ENCODE results near the gene NUTM1. TPM values are rescaled to one million over a fixed set of nuclear protein-coding genes. Genes with fewer than 3 reads are reported as not detected.
"Not testable (repeated sequence)": the region's sequence is repeated elsewhere in the genome, so short reads cannot be mapped to it uniquely, and the experiment has no call there.

Gene NUTM1
- total RNA-seq, 1 donor from 2014 or later, result not detected

DNA sequence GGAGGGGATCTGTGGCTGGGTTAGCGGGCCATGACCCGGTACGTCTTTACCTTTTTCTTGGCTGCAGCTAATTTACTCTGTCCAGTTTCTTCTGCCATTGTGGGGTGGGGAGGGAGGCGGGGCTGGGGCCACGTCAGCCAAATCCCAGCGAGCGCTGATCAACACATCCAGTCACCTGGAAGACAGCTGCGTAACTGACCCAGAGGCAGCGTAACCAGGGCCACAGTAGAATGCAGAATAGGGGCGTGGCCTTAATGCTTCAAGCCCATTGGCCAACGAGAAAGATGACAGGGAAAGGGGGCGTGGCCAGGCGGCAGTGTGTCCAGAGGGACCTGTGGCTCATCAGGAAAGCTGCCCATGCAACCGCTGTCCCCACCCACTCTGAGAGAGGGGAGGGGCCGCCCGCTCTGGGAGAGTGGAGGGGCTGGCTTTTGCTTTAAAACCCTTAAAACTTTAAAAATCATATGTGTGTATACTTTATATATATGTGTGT, 46.5 kb downstream of the NUTM1 start:
- DNase-seq (ENCODE audit: low spot score); intact Hi-C loops (cut with DNase I): not testable (repeated sequence)

DNA sequence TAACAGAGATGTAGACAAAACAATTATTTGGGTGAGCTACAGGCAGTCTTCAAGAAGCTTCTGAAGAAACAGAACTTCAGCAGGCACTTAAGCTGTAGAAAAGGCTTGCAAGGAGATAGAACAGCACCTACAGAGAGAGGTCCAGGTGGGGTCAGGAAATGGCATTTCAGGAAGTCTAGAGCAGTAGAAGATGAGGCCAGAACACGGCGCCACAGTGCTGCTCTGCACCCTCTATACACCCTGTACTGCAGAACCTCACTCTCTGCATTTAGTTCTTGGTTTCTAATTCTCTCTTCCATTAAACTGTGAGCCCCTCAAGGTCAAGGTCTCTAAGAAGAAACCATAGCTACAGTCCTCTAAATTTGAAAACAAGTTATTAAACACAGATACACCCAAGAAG, 49.9 kb downstream of the NUTM1 start:
- intact Hi-C loops (cut with DNase I); DNase-seq (ENCODE audit: low spot score): not testable (repeated sequence)

DNA sequence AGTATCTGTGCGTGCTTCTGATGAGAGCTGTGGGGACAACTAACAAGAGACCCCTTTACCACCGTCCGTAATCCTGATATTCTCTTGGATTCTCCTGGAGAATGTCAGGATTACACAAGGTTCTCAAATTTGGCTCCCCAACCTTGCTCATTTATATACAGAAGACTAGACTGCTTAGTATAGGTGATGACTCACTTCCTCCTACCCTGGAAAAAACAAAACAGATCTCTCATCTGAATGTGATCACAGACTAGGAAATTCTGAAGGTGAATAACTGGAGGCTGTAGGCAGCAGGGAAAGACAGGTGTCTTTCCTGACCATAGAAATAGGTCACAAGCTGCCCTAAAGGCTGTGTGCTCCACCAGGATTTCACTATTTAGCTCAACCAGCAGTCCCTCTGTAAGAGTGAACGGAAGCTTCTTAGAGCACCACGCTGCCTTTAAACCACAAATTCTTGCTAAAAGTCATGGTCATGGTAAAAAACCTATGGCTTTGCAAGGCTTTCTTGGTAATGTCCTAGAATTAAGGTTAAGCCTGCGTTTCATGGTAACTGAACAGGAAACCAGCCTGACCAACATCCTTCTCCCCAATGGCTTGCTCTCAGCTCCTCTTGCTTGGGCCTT, 54.6 kb downstream of the NUTM1 start:
- DNase-seq (ENCODE audit: low spot score); intact Hi-C loops (cut with DNase I): not testable (repeated sequence)

DNA sequence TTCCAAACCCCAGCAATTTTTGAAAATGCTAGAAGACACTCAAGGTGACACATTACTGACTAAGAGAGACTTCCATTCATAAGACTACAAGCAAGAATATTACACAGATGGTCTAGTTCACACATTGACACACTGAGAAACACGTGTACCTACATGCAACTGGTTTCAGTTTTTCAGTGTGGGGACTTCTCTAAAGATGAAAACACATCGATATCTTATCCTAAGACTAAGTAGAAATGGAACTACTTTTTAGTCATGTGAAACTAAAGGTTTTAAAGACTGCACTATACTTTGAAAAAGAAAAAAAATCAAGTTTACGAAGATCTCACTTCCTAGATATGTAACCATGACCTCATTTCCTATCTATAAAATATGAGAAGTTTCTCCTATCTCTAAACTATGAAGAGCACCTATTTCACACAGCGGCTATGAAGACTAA, 60.1 kb downstream of the NUTM1 start:
- DNase-seq (ENCODE audit: low spot score); intact Hi-C loops (cut with DNase I): not testable (repeated sequence)

DNA sequence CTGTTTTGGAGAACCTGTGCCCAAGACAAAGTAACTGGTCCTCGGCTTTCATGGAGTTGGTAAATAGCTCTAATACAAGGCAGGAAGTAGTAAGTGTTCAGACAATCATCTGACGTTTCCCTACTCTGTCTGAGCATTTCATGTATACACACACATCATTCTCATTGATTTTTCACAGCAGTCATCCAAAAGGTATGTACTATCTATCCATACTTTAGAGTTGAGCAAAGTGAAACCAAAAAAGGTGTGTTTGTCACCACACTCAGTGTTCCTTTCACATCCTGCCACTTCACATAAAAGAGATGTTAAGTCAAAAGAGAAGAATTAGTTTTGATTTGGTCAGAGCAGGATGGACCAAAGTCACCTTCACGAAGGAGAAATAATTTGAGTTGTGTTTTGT, 60.8 kb downstream of the NUTM1 start:
- DNase-seq (ENCODE audit: low spot score); intact Hi-C loops (cut with DNase I): not testable (repeated sequence)

Small RNA genes lying within 50 kb of the gene (microRNA-seq; reads per million reads assigned to microRNA genes)
- not detected for gene MIR1233-1

Other genes with a start within 250 kb of the NUTM1 start
- 55.6 TPM for gene EMC7, start 241.5 kb upstream of the NUTM1 start, total RNA-seq
- 1.5 TPM for gene PGBD4, start 241.2 kb upstream of the NUTM1 start, total RNA-seq
- 23.3 TPM for gene KATNBL1, start 133.2 kb upstream of the NUTM1 start, total RNA-seq
- 70.8 TPM for gene EMC4, start 118.3 kb upstream of the NUTM1 start, total RNA-seq
- gene SLC12A6, start 5.5 kb upstream of the NUTM1 start, total RNA-seq, result 18.2 TPM
- gene NOP10, start 179 bp upstream of the NUTM1 start, total RNA-seq, result 96.9 TPM
- gene LPCAT4, start 23.9 kb downstream of the NUTM1 start, total RNA-seq, result 34.3 TPM
- 26.7 TPM for gene GOLGA8A, start 94.5 kb downstream of the NUTM1 start, total RNA-seq
- 36.9 TPM for gene GOLGA8B, start 240.3 kb downstream of the NUTM1 start, total RNA-seq

Data from cardiac septum (tissue), 1 donor.